ENCODE results near the gene DEPDC5.

DNA sequence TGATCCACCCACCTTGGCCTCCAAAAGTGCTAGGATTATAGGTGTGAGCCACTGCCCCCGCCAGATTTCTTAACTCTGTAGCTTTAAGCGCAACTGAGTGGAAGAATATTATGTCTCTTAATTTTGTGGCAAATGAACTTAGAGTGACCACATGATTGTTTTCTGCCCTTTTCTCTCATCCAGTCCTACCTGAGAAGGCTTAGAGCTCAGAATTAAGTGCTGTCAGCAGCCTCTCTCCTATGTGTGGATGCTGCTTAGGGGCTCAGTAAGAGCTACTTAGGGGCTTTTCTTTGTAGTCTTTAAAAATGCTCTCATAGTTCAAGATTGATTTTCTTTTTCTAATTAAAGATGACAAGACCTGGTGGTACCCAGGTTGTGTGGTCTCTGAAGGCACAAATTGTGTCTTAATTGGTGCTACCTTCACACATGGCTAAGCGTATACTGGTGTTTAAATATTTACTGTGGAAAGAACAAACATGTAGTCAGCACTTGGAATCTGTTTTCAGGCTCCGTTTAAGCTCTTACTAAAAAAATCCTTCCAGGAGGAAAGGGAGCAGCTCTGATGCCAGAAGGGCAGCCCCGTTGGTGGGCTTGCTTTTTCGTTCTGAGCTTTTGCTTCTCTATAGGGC is 59.3 kb downstream of the DEPDC5 start:
- TF ChIP-seq POLR2A (IDR thresholded peaks at IDR 0.05) (no peak), POLR2AphosphoS5 (IDR thresholded peaks at IDR 0.05) (no peak), CTCF (IDR thresholded peaks at IDR 0.05) (no peak)

Data from breast epithelium (tissue), 3 donors.